ENCODE data around the gene XPO4.
"Not testable (repeated sequence)": the region's sequence is repeated elsewhere in the genome, so short reads cannot be mapped to it uniquely, and the experiment has no call there.

Gene XPO4

GRCh38 chr13:20890540-20890939, 12.0 kb downstream of the XPO4 start:
- DNase-seq, result not testable (repeated sequence)

GRCh38 chr13:20882206-20882605, 20.3 kb downstream of the XPO4 start:
- no peak for DNase-seq

DNA sequence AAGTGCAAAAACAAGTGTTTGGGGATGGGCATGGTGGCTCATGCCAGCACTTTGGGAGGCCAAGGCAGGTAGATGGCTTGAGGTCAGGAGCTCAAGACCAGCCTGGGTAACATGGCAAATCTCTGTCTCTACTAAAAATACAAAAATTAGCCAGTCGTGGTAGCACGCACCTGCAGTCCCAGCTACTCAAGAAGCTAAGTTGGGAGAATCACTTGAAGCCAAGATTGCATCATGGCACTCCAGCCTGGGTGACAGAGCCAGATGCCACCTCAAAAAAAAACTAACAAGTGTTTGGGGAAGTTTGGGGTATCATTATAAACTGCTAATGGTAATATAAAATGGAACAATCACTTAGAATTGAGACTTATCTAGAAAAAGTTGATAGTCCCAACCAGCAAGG, 24.6 kb downstream of the XPO4 start:
- no peak for DNase-seq

DNA sequence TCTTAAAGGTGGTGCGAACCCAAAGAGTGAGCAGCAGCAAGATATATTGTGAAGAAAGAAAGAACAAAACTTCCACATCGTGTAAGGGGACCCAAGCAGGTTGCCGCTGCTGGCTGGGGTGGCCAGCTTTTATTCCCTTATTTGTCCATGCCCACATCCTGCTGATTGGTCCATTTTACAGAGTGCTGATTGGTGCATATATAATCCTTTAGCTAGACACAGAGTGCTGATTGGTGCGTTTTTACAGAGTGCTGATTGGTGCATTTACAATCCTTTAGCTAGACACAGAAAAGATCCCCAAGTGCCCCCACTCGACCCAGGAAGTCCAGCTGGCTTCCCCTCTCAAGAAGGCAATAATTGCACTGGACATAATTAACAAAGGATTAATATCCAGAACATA, 25.7 kb downstream of the XPO4 start:
- not testable (repeated sequence) for DNase-seq

DNA sequence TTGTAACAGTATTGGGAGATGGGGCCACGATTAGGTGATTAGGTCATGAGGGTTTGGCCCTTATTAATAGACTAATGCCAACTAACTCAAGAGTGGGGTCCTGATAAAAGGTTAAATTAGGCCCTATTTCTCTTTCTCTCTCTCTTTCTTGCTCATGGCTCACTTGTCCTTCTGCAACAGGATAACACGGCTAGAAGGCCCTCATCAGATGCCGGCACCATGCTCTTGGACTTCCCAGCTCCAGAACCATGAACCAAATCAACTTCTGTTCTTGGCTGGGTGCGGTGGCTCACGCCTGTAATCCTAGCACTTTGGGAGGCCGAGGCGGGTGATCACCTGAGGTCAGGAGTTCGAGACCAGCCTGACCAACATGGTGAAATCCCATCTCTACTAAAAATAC, 28.1 kb downstream of the XPO4 start:
- not testable (repeated sequence) for DNase-seq

- no peak for DNase-seq
These were observed 29.2 kb downstream of the XPO4 start for GRCh38 chr13:20873348-20873747.

DNA sequence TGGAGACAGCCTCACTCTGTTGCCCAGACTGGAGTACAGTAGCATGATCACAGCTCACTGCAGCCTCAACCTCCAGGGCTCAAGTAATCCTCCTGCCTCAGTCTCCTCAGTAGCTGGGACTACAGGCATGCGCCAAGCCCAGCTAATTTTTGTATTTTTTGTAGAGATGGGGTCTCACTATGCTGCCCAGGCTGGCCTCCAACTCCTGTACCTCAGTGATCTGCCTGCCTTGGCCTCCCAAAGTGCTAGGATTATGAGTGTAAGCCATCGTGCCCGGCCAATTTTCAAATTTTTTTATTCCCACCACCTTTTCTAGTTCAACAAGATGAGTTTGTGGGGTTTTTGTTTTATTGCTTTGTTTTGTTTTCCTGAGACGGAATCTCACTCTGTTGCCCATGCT, 31.7 kb downstream of the XPO4 start:
- DNase-seq, result no peak

DNA sequence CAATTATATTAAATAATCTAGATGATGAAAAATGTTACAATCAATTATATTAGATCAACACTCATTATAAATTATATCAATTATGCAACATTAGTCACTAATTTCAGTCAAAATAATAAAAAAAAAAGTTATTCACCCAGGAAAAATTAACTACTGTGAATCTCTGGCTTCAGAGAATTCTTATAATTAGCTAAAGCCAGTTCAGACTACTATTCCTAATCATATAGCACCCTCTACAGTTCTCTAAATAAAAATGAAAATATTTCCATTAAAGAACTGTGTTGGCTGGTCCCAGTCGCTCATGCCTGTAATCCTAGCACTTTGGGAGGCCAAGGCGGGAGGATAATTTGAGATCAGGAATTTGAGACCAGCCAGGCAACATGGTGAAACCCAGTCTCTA, 33.0 kb downstream of the XPO4 start:
- DNase-seq, result no peak

GRCh38 chr13:20867408-20867807, 35.1 kb downstream of the XPO4 start:
- no peak for DNase-seq

DNA sequence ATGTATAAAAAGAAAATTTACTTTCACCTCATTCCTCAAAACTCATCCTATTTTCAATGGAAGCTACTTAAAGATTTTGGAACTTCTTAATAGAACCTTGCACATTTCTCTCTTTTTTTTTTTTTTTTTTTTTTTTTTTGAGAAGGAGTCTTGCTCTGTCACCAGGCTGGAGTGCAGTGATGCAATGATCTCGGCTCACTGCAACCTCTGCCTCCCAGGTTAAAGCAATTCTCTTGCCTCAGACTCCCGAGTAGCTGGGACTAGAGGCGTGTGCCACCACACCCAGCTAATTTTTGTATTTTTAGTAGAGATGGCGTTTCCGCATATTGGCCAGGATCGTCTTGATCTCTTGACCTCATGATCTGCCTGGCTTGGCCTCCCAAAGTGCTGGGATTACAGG, 40.9 kb downstream of the XPO4 start:
- DNase-seq, result not testable (repeated sequence)

- no peak for DNase-seq
These were observed 41.7 kb downstream of the XPO4 start for GRCh38 chr13:20860844-20861243.

DNA sequence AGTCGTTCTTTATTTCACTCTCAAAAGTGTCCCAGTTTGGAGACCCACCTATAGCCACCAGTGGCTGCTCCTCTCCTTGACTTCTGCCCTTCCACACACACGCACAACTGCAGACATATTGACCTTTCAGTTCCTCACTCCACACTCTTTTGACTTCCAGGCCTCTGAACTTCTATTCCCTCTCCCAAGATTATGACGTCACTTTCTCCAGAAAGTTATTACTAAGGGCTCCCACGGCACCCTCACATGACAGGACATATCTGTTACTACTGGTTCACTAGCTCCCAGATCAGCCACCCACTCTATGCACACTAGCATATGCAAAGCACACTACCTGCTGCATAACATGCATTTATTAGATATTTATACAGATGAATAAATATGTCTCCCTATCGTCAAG, 45.9 kb downstream of the XPO4 start:
- no peak for DNase-seq

GRCh38 chr13:20851844-20852402, 50.6 kb downstream of the XPO4 start:
- DNase-seq, result no peak

GRCh38 chr13:20848944-20849343, 53.6 kb downstream of the XPO4 start:
- no peak for DNase-seq

DNA sequence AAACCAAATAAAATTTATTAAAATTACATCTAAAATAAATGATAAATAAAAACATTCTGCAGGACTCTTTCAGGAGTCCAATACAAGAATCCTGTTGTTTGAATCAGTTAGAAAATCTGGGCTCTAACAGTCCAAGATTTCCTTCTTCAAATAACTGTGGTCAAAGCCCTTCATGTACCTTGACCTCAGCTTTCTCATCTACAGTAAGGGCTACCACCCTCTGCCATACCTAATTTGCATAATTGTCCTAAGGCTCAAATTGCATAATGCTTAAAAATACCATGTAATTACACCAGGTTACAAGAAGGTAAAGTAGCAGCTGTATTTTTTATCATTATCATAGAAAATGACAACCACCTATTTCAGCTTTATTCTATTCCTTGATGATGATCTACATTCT, 54.3 kb downstream of the XPO4 start:
- DNase-seq, result no peak

- no peak for DNase-seq
These were observed 55.2 kb downstream of the XPO4 start for GRCh38 chr13:20847296-20847695.

GRCh38 chr13:20843166-20843565, 59.4 kb downstream of the XPO4 start:
- no peak for DNase-seq

DNA sequence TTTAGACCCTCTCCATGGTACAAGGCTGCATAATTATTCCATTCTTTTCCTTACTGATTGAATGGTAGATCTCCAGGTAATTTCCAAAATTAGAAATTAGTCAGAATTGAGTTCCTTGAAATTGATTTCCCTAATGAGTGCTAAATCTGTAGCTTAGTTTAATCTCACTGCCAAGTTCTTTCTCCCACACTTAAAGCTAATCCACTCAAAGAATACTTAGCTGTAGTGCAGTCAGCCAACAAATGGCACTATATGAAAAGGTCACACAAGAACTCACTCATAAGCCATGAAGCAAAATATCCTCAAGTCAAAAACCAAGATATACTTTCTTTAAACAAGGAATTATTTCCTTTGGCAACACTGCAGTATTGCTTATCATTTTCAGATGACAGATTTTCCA, 62.0 kb downstream of the XPO4 start:
- no peak for DNase-seq

DNA sequence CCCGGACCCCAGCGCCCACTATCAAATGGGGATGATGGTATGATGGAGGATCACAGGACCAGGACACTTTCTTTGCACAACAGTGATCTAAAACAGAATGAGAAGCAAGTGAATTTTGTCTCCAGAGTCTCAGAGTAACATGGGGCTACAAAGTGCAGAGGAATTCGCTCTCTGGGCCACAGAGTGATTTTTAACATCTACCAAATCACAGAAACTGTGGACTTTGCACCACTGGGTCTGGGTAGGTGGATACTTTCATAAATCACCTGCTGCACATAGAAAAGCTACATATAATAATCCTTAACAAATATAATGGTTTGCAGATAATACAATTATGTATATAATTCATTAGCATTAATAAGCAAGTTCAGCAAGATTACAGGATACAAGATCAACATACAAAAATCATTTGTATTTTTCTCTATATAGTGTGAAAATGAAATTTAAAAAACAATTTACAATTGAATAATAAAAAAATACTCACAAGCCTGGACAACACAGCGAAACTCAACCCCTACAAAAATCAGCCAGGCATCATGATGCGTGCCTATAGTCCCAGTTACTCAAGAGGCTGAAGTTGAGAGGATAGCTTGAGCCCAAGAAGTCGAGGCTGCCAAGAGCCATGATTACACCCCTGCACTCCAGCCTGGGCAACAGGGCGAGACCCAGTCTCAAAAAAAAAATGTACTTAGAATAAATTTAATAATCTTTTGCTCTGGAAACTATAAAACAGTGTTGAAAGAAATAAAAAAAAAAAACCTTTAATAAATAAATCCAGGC, 68.5 kb downstream of the XPO4 start:
- DNase-seq, result no peak

GRCh38 chr13:20832861-20833260, 69.7 kb downstream of the XPO4 start:
- DNase-seq, result no peak

DNA sequence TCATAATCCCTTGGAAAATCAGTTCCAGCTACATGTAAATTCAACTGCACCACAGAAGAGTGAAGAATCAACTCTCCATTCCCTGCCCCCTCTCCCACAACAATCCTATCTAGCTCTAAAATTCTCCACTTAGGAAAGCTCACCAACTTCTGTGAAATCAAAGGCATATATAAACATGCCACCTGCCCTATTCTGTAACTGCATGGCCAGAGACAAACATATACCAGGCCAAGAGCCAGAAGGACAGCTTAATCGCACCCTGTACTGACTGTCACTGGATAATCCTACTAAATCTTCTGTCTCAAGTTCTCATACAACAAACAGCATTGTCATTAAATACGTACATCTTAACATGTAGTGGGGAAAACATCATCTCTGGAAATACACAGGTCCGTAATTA, 70.6 kb downstream of the XPO4 start:
- DNase-seq, result no peak

DNA sequence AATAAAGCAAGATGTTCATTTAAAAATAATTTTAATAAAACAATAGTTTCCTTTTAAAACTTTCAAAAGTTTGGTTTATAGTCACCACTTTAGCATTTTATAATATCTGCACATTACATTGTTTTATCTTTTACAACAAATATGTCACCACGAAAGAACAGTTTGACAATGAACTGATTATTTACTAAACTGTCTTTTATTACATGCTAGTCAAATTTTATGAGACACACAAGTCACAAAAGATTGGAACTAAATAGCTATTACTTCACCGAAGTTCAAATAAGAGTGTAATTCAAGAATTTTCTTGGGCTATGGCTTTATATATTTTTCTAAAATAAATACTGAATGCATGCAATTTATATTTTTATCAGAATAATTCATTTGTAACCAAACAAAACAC, 71.3 kb downstream of the XPO4 start:
- DNase-seq, result no peak

DNA sequence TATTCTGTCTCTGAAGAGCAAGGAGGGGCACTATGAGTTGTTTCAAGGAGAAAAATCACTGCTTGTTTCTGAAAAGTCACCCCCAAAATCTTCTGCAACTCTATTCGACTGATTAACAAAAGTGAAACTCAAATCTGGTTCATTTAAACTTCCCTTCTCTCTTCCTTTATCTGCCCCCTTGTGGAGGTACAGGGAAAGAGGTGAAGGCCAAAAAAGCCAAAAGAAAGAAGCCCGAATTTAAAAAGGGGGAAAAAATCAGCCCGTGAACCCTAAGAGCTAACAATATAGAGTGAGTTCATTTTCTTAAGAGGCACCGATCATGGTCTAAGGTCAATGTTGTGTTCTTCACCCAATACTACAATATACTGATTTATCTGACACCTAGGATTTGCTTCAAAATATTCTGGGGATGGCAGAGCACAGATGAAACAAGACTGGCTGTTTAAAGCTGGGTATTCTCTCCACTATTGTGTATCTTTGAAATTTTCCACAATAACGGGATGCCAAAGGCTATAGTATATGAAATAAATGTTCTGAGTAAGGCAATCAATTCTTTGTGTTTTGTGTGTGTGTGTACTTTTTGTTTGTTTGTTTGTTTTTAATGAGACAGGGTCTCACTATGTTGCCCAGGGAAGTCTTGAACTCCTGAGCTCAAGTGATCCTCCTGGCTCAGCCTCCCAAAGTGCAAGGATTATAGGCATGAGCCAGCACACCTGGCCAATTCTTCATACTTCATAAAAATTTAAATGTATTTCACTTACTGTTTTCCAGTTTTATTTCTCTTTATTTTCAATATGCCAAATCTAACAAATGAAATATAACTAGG, 73.8 kb downstream of the XPO4 start:
- peak in 1 of 2 donors; percentile 19 for DNase-seq
